GM12878 (cell line): ENCODE measurements around the gene MAST4. TPM values are rescaled to one million over a fixed set of nuclear protein-coding genes. Genes with fewer than 3 reads are reported as not detected.

ENCODE experiments used
- ATAC-seq: fragments of 200-7000 bp; cut with Tn5 transposase; 3 replicates; pipeline ENCODE4 v1.9.1; 2020; ENCODE audit warnings: mild to moderate bottlenecking, moderate library complexity
- BruUV-seq: library from RNA; stranded (reverse); fragments of 400-500 nt; replicated peaks from 2 replicates; lab custom pipeline; 2021; lab: Mats Ljungman, UMichigan
- CTCF ChIA-PET: fragments of 300-600 bp; sonication (Branson Sonifier 250); formaldehyde crosslinking; extraction: SDS; loops from one replicate; lab custom pipeline; 2021; ENCODE audit warnings: inconsistent platforms; lab: Yijun Ruan, JAX
- POLR2A ChIA-PET: fragments of 350-600 bp; formaldehyde crosslinking; extraction: SDS; loops from one replicate; lab custom pipeline; 2021; ENCODE audit warnings: inconsistent platforms; lab: Charles Lee
- RAD21 ChIA-PET: fragments of 300-600 bp; sonication (Branson Sonifier 250); formaldehyde crosslinking; loops from one replicate; lab custom pipeline; 2023; ENCODE audit warnings: antibody characterized with exemption; ENCODE audit not compliant: unreplicated experiment; lab: Charles Lee
- SMC1A ChIA-PET: fragments of 300-600 bp; sonication (Branson Sonifier 250); formaldehyde crosslinking; loops from one replicate; lab custom pipeline; 2023; ENCODE audit not compliant: unreplicated experiment, uncharacterized antibody; lab: Charles Lee
- DNase-seq: peaks from one replicate; pipeline ENCODE4 v3.0.0-alpha.2; 2011; ENCODE audit warnings: low read depth, low spot score
- FAIRE-seq: peaks from 3 replicates; lab custom pipeline; 2011; peaks lifted over from hg19 to GRCh38; lab: Jason Lieb, UNC
- H2AFZ ChIP-seq: 2 replicates; pipeline ENCODE4 v1.6.0; 2011; ENCODE audit warnings: low read depth, low read length, control low read depth; ENCODE audit not compliant: control insufficient read depth
- H3K27ac ChIP-seq: 2 replicates; pipeline ENCODE4 v1.5.1; 2011; ENCODE audit warnings: control low read depth; ENCODE audit not compliant: control insufficient read depth, insufficient read depth
- H3K27me3 ChIP-seq, 2 experiments: replicated peaks in 1 of 2; 2 replicates each; pipeline versions ENCODE4 v1.6.0 to v1.6.1; 2011; ENCODE audit warnings: low read length in 1 of 2; ENCODE audit not compliant: control insufficient read depth in 2 of 2, insufficient read depth in 2 of 2
- H3K36me3 ChIP-seq, 2 experiments: 2 replicates each; pipeline ENCODE4 v1.5.1; 2011; ENCODE audit warnings: low read length in 1 of 2; ENCODE audit not compliant: control insufficient read depth in 2 of 2, insufficient read depth in 2 of 2
- H3K4me1 ChIP-seq: 2 replicates; pipeline ENCODE4 v1.6.1; 2011; ENCODE audit warnings: mild to moderate bottlenecking, low read length, moderate library complexity, mixed read lengths; ENCODE audit not compliant: control insufficient read depth, insufficient read depth
- H3K4me2 ChIP-seq: 2 replicates; pipeline ENCODE4 v1.6.0; 2011; ENCODE audit warnings: control low read depth; ENCODE audit not compliant: control insufficient read depth, insufficient read depth
- H3K4me3 ChIP-seq: fragments of 200-600 bp; sonication (generic); 2 replicates; pipeline ENCODE4 v1.5.1; 2016
- H3K79me2 ChIP-seq: 2 replicates; pipeline ENCODE4 v1.6.0; 2011; ENCODE audit warnings: low read length; ENCODE audit not compliant: control insufficient read depth, insufficient read depth
- H3K9ac ChIP-seq: 2 replicates; pipeline ENCODE4 v1.8.0; 2011; ENCODE audit warnings: low read length, control low read depth, mixed read lengths; ENCODE audit not compliant: control insufficient read depth, insufficient read depth
- H3K9me3 ChIP-seq: replicated peaks from 3 replicates; pipeline ENCODE4 v1.5.1; 2011; ENCODE audit warnings: mild to moderate bottlenecking, low read length; ENCODE audit not compliant: control insufficient read depth, insufficient read depth
- H4K20me1 ChIP-seq: 2 replicates; pipeline ENCODE4 v1.6.0; 2011; ENCODE audit not compliant: control insufficient read depth, insufficient read depth
- BHLHE40 ChIP-seq, 2 experiments: fragments of 450-650 bp in 1 of 2; IDR thresholded peaks; 2 replicates each; pipeline ENCODE4 v1.6.1; 2011 to 2017; ENCODE audit warnings: low read depth in 2 of 2, borderline replicate concordance in 1 of 2, improper control_type of control experiment in 1 of 2, low read length in 1 of 2, mild to moderate bottlenecking in 1 of 2
- CBX3 ChIP-seq: fragments of 200-600 bp; sonication (generic); IDR thresholded peaks from 2 replicates; pipeline ENCODE4 v1.6.1; 2016; ENCODE audit warnings: low read depth, borderline replicate concordance
- ETV6 ChIP-seq, 2 experiments: fragments of 450-650 bp in 1 of 2; IDR thresholded peaks in 1 of 2; conservative IDR thresholded peaks in 1 of 2; 2 replicates each; pipeline ENCODE4 v1.6.1; 2014; ENCODE audit warnings: antibody characterized with exemption in 1 of 2, borderline replicate concordance in 1 of 2, low read depth in 1 of 2, mild to moderate bottlenecking in 1 of 2, moderate library complexity in 1 of 2
- FOS ChIP-seq: IDR thresholded peaks from 3 replicates; pipeline ENCODE4 v1.6.1; 2011; ENCODE audit warnings: borderline replicate concordance; ENCODE audit not compliant: insufficient read length; ENCODE audit errors: extremely low read depth
- IKZF1 ChIP-seq: fragments of 450-650 bp; conservative IDR thresholded peaks from 2 replicates; pipeline ENCODE4 v1.6.1; 2017; ENCODE audit warnings: antibody characterized with exemption, mild to moderate bottlenecking
- NBN ChIP-seq: fragments of 450-650 bp; IDR thresholded peaks from 2 replicates; pipeline ENCODE4 v1.6.1; 2016
- NFIC ChIP-seq: IDR thresholded peaks from 2 replicates; pipeline ENCODE4 v1.6.1; 2012; ENCODE audit warnings: low read depth, mild to moderate bottlenecking, inconsistent platforms, low read length, moderate library complexity
- SMARCA5 ChIP-seq: fragments of 450-650 bp; IDR thresholded peaks from 2 replicates; pipeline ENCODE4 v1.6.1; 2017; ENCODE audit warnings: mild to moderate bottlenecking
- SRF ChIP-seq, 2 experiments: IDR thresholded peaks; 2 replicates each; pipeline ENCODE4 v1.6.1; 2011; ENCODE audit warnings: low read depth in 2 of 2, low read length in 2 of 2, mild to moderate bottlenecking in 1 of 2, moderate library complexity in 1 of 2
- STAT3 ChIP-seq: IDR thresholded peaks from 2 replicates; pipeline ENCODE4 v1.6.1; 2011; ENCODE audit warnings: low read depth, low read length, improper control_type of control experiment
- ZBTB40 ChIP-seq: fragments of 450-650 bp; IDR thresholded peaks from 2 replicates; pipeline ENCODE4 v1.6.1; 2016; ENCODE audit warnings: mild to moderate bottlenecking, moderate library complexity, borderline replicate concordance
- WGBS: methylation state at CpG from one replicate; pipeline ENCODE4 v1.1.6; 2016; ENCODE audit warnings: low lambda C conversion rate; ENCODE audit not compliant: insufficient replicate concordance, insufficient coverage; ENCODE audit errors: missing lambda C conversion rate; 5-methylcytosine and 5-hydroxymethylcytosine counted together
- in situ Hi-C: fragments of 300-500 bp; cut with MboI; formaldehyde crosslinking; loops from 9 replicates; pipeline ENCODE4 v1.14.3; 2018; ENCODE audit warnings: mixed read lengths
- intact Hi-C: fragments of 100-400 bp; cut with micrococcal nuclease; formaldehyde crosslinking; loops from one replicate; pipeline ENCODE4 v1.14.2; 2022; ENCODE audit not compliant: unreplicated experiment
- polyA plus RNA-seq, 11 experiments: library from polyadenylated mRNA; depleted of rRNA in 4 of 11; unstranded in 6 of 11; stranded (reverse) in 5 of 11; fragments of >200 nt; fragmentation: Nextera tagmentation in 4 of 11; fragmentation: Illumina TruSeq in 1 of 11; extraction: Ambion mirVana in 4 of 11; extraction: Trizol in 1 of 11; gene quantifications; 1 replicate in 1 of 11; 2 replicates in 10 of 11; pipeline versions ENCODE4 v1.2.1 to v1.2.3, GENCODE V29; 2011 to 2016; ENCODE audit warnings: inconsistent platforms in 2 of 11, missing spikeins in 2 of 11, low read depth in 1 of 11
- total RNA-seq, 4 experiments: library from RNA; depleted of rRNA in 3 of 4; stranded (reverse); fragments of >200 nt in 3 of 4; fragmentation: Illumina TruSeq in 1 of 4; extraction: Trizol in 1 of 4; gene quantifications; 2 replicates each; pipeline versions ENCODE4 v1.2.1 to v1.2.3, GENCODE V29; 2013 to 2021

The MAST4 gene
- total and polyA plus RNA-seq, 10 of the 15 experiments (the other 5 are each of a cell fraction or from before 2014, with no cell fraction given) = 0.02 to 1.6 (median 0.29) TPM; not detected in 1

GRCh38 chr5:67003685-67003934 is 407.4 kb downstream of the MAST4 start:
- SMC1A ChIA-PET = no interaction called here
- Histone ChIP-seq H3K4me3 (no peak overlapping the region), H3K9ac (no peak overlapping the region), H3K4me2 (peak overlapping the region; percentile 40), H3K9me3 (no peaks in the 10 kb centered on the region), H4K20me1 (no peaks in the 10 kb centered on the region), H3K79me2 (no peaks in the 10 kb centered on the region), H3K36me3 (no peaks in the 10 kb centered on the region), H3K27me3 (peaks cover 2 to 3% of the 10 kb centered on the region in 2 experiments; a peak in 2 of 4 replicates), H2AFZ (peak overlapping the region; percentile 30), H3K27ac (no peak overlapping the region), H3K4me1 (no peaks in the 10 kb centered on the region)
- BruUV-seq = no TSS peak
- POLR2A ChIA-PET = no interaction called here
- DNase-seq (no peak), FAIRE-seq (no peak), ATAC-seq (no peak; the same call in 2 of the 3 replicates)
- no peak for TF ChIP-seq ETV6 (conservative IDR thresholded peaks at IDR 0.05 in 1 of 2, IDR thresholded peaks at IDR 0.05 in 1 of 2; ENCODE audit: borderline replicate concordance in 1 of 2, low read depth in 1 of 2)
- TF ChIP-seq CBX3 = no peak
- TF ChIP-seq ZBTB40 = no peak
- no peak for TF ChIP-seq STAT3
- TF ChIP-seq SRF (IDR thresholded peaks at IDR 0.05; ENCODE audit: low read depth in 2 of 2, low read length in 2 of 2) = no peak
- TF ChIP-seq FOS = no peak
- no peak for TF ChIP-seq SMARCA5
- TF ChIP-seq NFIC = no peak
- TF ChIP-seq NBN = no peak
- no peak for TF ChIP-seq BHLHE40 (IDR thresholded peaks at IDR 0.05; ENCODE audit: borderline replicate concordance in 1 of 2, low read depth in 2 of 2, low read length in 1 of 2)
- no peak for TF ChIP-seq IKZF1
- in situ Hi-C loops (no loop called here), intact Hi-C loops (no loop called here)
- RAD21 ChIA-PET = no interaction called here
- WGBS = 4% methylated on average over 4 of the region's 4 CpGs
- CTCF ChIA-PET = no interaction called here
